Astrocyte of the cerebellum (primary cell): Measurements from ENCODE around the gene SMARCA2.

ENCODE experiments used
- DNase-seq: peaks from one replicate; pipeline ENCODE4 v3.0.0-alpha.2; 2011; ENCODE audit warnings: low read depth
- H3K4me3 ChIP-seq: 2 replicates; pipeline ENCODE4 v1.5.1; 2011; ENCODE audit warnings: mild to moderate bottlenecking, low read depth, low read length, moderate library complexity
- CTCF ChIP-seq: IDR thresholded peaks from 2 replicates; pipeline ENCODE4 v1.5.1; 2012; ENCODE audit warnings: low read length, low read depth, moderate library complexity, mild to moderate bottlenecking; ENCODE audit errors: missing control alignments
- in situ Hi-C: cut with HindIII; loops from 2 replicates; pipeline ENCODE4 v1.10.0; 2017; ENCODE audit warnings: low sequenced_read_pairs

Gene SMARCA2

DNA sequence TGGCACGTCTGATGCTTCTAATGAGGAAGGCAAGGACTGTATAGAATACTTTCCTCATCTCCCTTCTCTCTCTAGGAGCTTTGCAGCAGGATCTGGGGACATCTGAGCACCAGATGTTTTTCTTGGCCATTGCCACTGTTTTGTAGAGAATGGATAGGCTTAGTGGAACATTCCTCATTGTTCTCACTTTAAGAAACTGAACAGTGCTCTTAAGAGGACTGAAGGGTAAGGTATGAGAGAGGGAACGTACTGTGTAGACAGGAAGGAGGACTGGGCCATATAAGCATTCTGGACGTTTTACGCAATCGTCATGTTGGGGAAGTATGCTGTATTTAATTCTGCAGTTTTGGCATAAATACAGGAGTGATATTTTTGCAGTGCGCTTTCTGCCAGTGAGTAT lies 70.6 kb downstream of the SMARCA2 start:
- H3K4me3 ChIP-seq = no peak overlapping the region
- in situ Hi-C loops = no loop called here
- DNase-seq = peak; percentile 29
- no peak for TF ChIP-seq CTCF

GRCh38 chr9:2086116-2086515 lies 71.0 kb downstream of the SMARCA2 start:
- in situ Hi-C loops = no loop called here
- no peak for TF ChIP-seq CTCF
- no peak overlapping the region for H3K4me3 ChIP-seq
- no peak for DNase-seq

GRCh38 chr9:2086971-2087370 lies 71.8 kb downstream of the SMARCA2 start:
- H3K4me3 ChIP-seq = no peak overlapping the region
- no peak for DNase-seq
- no peak for TF ChIP-seq CTCF
- in situ Hi-C loops = no loop called here

- no peak for DNase-seq
- TF ChIP-seq CTCF = peak; percentile 63
- in situ Hi-C loops = no loop called here
- H3K4me3 ChIP-seq = no peak overlapping the region
These were observed 72.6 kb downstream of the SMARCA2 start for GRCh38 chr9:2087500-2088313.

GRCh38 chr9:2093920-2094597 lies 78.9 kb downstream of the SMARCA2 start:
- TF ChIP-seq CTCF = no peak
- H3K4me3 ChIP-seq = no peak overlapping the region
- DNase-seq = peak; percentile 35
- in situ Hi-C loops = no loop called here

DNA sequence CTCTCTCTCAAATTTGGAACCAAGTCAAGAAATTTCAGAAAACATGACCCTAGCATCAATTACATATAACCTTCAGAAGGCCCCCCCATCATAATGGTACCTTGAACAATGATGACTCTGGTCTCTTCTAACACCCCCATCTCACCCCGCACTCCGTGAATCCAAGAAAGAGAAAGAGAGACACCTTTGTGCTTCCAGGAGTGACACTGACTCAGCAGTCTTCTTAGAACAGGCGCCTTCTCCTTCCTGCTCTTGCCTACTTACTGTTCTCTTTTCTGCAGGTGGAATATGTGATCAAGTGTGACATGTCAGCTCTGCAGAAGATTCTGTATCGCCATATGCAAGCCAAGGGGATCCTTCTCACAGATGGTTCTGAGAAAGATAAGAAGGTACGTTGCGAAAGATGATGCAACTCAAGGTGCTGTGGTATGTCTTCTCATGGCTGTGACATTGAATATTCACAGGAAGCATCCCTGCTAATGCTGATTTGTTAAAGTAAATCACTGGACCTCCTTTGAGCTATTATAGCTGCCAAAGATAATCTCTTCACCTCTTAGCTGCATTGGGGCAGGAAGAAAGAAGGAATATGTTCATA lies 81.3 kb downstream of the SMARCA2 start:
- no peak overlapping the region for H3K4me3 ChIP-seq
- no peak for TF ChIP-seq CTCF
- in situ Hi-C loops = no loop called here
- DNase-seq = no peak
